NCI-H1436 (cell line): ENCODE measurements around the gene BARHL2.

Experiments
- DNase-seq: peaks from one replicate; lab custom pipeline; 2025; lab: John Stamatoyannopoulos, UW

BARHL2 gene

GRCh38 chr1:90710579-90711536 lies 6.2 kb downstream of the BARHL2 start:
- no peak for DNase-seq

DNA sequence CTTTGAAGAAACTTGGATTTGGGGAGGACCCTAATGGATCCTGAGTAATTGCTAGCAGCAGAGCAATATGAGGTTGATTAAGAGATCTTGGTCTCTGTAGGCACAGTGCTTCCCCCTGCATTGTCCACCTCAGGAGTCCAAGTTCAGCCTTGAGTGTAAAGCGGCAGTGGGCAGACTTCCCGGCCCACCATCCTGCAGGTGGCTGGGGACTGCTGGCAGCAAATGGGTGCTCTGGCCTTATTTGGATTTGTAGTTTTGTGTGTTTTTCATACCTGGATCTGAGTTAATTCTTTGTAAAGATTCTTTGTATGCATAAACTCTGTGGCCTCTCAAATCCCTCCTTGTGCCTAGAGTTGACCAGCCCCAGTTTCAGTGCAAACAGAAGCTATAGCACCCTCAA lies 7.6 kb downstream of the BARHL2 start:
- no peak for DNase-seq

DNA sequence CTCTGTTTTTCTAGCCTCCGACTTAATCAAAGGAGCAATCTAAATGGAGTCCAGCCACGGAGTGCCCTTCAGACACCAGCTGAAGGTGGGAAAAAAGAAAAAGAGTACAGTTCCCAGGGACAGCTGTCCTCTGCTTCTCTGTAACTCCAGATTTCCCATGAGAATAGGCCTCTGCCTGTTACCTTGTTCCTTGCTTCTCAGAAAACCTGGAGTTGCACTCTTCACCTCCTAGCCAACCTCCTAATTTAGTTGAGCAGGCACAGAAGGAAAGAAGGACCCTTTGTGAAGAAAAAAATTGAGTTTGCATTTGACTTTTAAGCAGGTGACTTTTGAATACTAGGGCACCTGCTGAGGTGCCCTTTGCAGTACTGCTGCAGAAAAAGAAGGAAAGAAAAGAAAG lies 8.3 kb downstream of the BARHL2 start:
- no peak for DNase-seq

DNA sequence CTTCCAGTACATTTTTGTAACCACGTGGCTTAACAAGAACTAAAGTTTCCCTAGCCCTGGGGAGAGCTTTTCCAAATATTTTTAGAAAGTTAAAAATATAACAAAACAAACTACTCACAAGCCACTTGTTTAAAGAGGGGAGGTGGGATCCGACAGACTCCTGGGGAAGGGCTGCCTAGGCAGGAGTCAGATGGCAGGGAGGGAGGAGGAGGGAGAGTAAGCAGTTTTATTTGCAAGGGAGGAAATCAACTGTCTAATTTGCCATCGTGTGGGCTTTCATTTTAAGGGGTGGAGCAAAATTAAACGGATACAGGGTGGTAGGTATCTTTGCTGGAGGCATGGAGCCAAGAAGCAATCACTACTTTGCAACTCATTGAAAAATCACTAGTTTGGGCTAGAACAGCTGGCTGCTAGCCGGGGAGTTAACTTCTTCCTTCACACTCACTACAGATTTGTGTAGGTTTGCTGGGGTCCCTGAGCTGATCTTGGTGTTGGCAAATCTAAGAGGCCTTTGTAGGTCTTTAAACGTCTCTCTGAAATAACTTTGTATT lies 8.8 kb downstream of the BARHL2 start:
- DNase-seq = no peak

DNA sequence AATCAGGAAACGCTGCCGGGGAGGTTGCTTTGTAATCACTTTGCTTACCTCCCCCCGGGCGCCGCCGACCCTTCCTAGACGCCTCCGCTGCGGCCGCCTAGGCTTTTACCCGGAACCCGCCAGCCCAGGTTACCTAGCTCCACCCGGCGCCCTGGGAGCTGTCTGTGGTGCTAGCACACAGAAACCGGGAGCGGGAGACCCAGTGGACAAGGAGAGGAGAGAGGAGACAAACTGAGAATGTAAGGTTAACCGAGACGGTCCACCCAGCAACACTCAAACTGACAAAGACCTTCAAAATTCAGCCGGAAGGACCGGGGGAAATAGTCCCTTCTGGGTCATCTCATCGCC lies 9.8 kb downstream of the BARHL2 start:
- DNase-seq = no peak

DNA sequence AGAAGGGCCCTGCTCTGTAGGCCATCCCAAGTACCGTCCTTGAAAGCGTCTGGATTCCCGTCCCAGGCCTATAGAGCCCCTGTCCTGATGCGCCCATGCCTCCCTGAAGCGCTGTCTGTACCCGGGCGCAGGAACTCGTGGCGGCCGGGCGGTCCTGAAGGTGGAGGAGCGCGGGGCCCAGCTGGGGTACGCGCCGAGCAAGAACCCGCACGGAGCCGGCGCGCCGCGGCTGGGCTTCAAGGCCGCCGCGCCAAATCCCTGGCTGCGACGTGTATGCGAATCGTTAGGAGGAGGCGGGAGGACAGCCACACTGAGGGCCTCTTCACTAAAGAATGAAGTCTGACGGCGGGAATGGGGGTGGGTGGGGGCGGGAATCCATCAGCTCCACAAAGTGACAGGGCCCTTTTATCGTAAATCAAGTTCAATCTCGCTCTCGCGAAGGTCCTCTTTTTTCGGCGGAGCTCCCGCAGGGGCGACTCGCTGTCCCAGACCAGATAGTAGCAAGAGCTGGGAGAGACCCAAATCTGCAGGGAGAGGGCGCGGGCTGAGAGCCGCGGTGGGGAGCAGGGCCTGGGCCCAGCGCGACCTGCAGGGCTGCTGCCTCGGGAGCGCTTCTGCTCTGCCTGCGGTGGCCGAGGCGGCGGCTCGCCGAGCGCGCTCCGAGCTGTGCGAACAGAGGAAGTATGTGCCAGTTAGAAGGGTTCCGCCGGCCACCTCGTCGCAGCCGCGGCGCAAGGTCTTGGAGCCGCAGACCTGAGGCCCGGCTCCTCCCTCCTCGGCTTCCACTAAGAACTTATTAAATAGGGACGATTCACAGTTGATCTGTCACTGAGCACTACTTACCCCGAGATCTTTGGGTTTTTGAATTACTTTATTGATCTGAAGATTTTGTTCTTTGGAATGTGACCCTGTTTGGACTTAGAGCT lies 10.4 kb downstream of the BARHL2 start:
- DNase-seq = no peak

DNA sequence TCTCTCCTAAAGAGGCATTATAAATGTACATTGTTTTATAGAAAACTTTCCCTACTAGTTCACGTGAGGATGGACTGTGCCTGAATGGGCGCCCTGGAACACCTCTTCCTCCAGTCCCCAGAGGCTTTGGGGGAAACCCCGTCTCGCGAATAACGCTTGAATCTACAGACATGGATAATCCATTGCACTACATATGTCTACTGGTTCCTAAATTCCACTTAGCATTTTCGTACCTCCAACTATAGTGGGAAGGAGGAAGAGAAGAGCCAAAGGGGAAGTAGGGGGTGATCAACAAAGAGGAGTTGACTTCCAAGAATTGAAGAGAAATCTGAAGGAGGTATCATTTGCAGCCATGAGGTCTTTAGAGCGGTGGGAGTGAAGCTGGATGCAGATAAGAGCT lies 11.1 kb downstream of the BARHL2 start:
- no peak for DNase-seq

GRCh38 chr1:90704817-90705216 lies 12.3 kb downstream of the BARHL2 start:
- DNase-seq = no peak

DNA sequence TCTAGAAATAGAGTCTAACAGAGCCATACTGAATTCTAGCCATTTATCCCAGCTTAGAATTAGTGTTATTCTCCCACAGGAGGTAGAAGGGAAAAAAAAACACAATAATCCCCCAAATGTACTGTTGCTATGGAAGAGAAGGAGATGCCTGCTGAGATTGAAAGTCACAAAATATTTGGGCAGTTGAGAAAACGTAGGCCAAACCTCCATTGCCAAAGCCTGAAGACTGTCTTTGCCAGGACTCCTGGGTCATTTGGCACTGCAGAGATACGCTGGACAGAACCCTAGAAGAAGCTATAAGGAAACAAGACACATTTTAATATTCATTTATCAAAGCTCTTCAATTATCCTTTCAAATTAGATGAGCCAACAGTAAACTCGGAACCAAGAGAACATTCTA lies 22.3 kb downstream of the BARHL2 start:
- no peak for DNase-seq

DNA sequence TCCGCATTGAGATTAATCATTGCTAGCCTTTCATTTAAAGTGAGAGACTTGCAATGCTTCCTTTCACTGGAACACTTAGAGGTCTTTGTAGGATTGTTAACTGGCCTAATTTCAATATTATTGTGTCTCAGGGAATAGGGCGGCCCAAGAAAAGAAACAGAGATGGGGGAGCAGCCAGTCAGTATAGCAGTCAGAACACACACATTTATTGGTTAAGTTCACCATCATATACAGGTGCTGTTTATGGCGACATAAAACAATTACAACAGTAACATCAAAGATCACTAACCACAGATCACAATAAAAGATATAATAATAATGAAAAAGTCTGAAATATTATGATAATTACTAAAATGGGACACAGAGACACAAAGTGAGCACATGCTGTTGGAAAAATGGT lies 29.4 kb downstream of the BARHL2 start:
- DNase-seq = no peak

DNA sequence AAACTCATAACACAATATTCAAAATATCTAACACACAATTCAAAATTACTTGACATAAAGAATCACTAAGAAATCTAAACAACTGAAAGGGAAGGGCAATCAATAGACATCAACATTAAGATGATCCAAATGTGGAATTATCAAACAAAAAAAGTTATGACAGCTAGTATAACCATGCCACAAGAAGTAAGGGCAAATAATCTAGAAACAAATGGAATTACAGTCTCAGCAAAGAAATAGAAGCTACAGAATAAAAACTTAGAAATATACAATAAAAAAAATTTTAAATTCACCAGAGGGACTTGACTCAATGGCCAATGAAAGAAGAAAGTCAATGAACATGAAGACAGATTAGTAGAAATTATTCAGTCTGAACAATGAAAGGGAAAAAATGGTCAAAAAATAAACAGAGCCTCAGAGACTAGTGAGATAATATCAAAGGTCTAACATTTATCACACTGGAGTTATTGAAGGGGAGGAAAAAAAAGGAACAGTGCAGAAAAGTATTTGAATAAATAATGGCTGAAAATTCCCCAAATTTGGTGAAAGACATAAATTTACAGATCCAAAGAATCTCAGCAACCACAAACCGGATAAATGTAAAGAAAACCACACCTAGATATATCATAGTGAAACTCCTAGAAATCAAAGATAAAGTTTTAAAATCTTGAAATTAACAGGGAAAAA lies 41.8 kb downstream of the BARHL2 start:
- no peak for DNase-seq

DNA sequence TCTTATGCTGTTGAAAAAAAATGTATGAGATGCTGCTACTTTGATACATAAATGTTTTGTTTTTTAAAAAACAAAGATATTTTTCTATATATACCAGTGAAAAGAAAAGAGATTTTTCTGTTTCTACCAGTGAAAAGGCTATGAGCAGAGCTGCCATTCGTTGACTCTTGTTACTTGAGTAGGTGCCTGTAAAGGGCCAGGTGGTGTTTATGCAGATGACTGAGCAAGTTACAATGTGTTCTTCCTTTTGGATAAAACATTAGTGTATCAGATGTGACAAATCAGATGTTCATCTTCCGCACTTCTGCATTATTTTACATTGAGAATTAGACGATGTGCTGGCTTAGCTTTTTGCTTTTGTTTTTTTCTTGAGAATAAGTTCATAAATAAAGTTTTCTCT lies 45.4 kb downstream of the BARHL2 start:
- DNase-seq = no peak

GRCh38 chr1:90671251-90671650 lies 45.9 kb downstream of the BARHL2 start:
- no peak for DNase-seq
